HG03520 (cell line): Measurements from ENCODE around the gene IQGAP2.
"Not testable (repeated sequence)": the region's sequence is repeated elsewhere in the genome, so short reads cannot be mapped to it uniquely, and the experiment has no call there.

Source experiments
- ATAC-seq: cut with Tn5 transposase; IDR thresholded peaks from one replicate; pipeline ENCODE4 v1.9.1; 2021; ENCODE audit warnings: mild to moderate bottlenecking, moderate library complexity; ENCODE audit not compliant: unreplicated experiment

The IQGAP2 gene

GRCh38 chr5:76526950-76527583 lies 124.0 kb downstream of the IQGAP2 start:
- no peak for ATAC-seq

GRCh38 chr5:76527685-76528161 lies 124.6 kb downstream of the IQGAP2 start:
- no peak for ATAC-seq

GRCh38 chr5:76528547-76529331 lies 125.7 kb downstream of the IQGAP2 start:
- ATAC-seq, result no peak

- no peak for ATAC-seq
Observed at GRCh38 chr5:76529464-76530344, 126.6 kb downstream of the IQGAP2 start.

GRCh38 chr5:76532052-76532451 lies 129.0 kb downstream of the IQGAP2 start:
- ATAC-seq, result no peak

GRCh38 chr5:76532973-76533372 lies 129.9 kb downstream of the IQGAP2 start:
- ATAC-seq, result no peak

GRCh38 chr5:76535577-76535976 lies 132.5 kb downstream of the IQGAP2 start:
- ATAC-seq, result no peak

GRCh38 chr5:76537073-76537543 lies 134.0 kb downstream of the IQGAP2 start:
- ATAC-seq, result no peak

GRCh38 chr5:76542241-76542640 lies 139.2 kb downstream of the IQGAP2 start:
- no peak for ATAC-seq

- ATAC-seq, result no peak
Observed at GRCh38 chr5:76542887-76543690, 140.0 kb downstream of the IQGAP2 start.

GRCh38 chr5:76544268-76544926 lies 141.3 kb downstream of the IQGAP2 start:
- no peak for ATAC-seq

GRCh38 chr5:76545184-76545583 lies 142.1 kb downstream of the IQGAP2 start:
- ATAC-seq, result no peak

- no peak for ATAC-seq
Observed at GRCh38 chr5:76546497-76547102, 143.5 kb downstream of the IQGAP2 start.

GRCh38 chr5:76547242-76547890 lies 144.3 kb downstream of the IQGAP2 start:
- peak; percentile 68 for ATAC-seq

GRCh38 chr5:76547891-76548524 lies 144.9 kb downstream of the IQGAP2 start:
- peak; percentile 10 for ATAC-seq

- ATAC-seq, result no peak
Observed at GRCh38 chr5:76548525-76549229, 145.6 kb downstream of the IQGAP2 start.

GRCh38 chr5:76550881-76551280 lies 147.8 kb downstream of the IQGAP2 start:
- not testable (repeated sequence) for ATAC-seq

GRCh38 chr5:76552546-76552945 lies 149.5 kb downstream of the IQGAP2 start:
- no peak for ATAC-seq
